Endothelial cell of umbilical vein (primary cell): ENCODE results near the gene WDR90. TPM values are rescaled to one million over a fixed set of nuclear protein-coding genes. Genes with fewer than 3 reads are reported as not detected.

Experiments
- BruUV-seq: library from RNA; stranded (reverse); fragments of 400-500 nt; replicated peaks from 2 replicates; lab custom pipeline; 2021; lab: Mats Ljungman, UMichigan
- CTCF ChIA-PET: fragments of 300-600, 350-600 bp; sonication (Branson Sonifier 250); formaldehyde crosslinking; loops from one replicate; lab custom pipeline; 2021; ENCODE audit warnings: antibody characterized with exemption, inconsistent platforms; lab: Charles Lee
- POLR2A ChIA-PET: fragments of 300-600, 350-600 bp; sonication (Branson Sonifier 250); formaldehyde crosslinking; loops from one replicate; lab custom pipeline; 2021; ENCODE audit warnings: antibody characterized with exemption, inconsistent platforms; lab: Charles Lee
- DNase-seq: peaks from one replicate; pipeline ENCODE4 v3.0.0-alpha.2; 2011; ENCODE audit warnings: low read depth, low spot score
- FAIRE-seq: peaks from 2 replicates; lab custom pipeline; 2011; peaks lifted over from hg19 to GRCh38; lab: Jason Lieb, UNC
- H2AFZ ChIP-seq: 2 replicates; pipeline ENCODE4 v1.6.0; 2012; ENCODE audit warnings: low read depth, low read length, control low read depth, inconsistent platforms
- H3K27ac ChIP-seq: 2 replicates; pipeline ENCODE4 v1.5.1; 2011; ENCODE audit warnings: low read depth, mild to moderate bottlenecking, control low read depth, low read length, moderate library complexity; ENCODE audit not compliant: insufficient read depth
- H3K27me3 ChIP-seq, 2 experiments: 2 replicates each; pipeline versions ENCODE4 v1.6.0 to v1.6.1; 2011; ENCODE audit warnings: low read length in 2 of 2, mixed read lengths in 1 of 2; ENCODE audit not compliant: control insufficient read depth in 2 of 2, insufficient read depth in 2 of 2
- H3K36me3 ChIP-seq, 2 experiments: 2 replicates in 1 of 2; 3 replicates in 1 of 2; pipeline ENCODE4 v1.5.1; 2011; ENCODE audit warnings: low read length in 2 of 2, mild to moderate bottlenecking in 1 of 2, moderate library complexity in 1 of 2; ENCODE audit not compliant: control insufficient read depth in 2 of 2, insufficient read depth in 2 of 2; ENCODE audit errors: extremely low read depth in 1 of 2
- H3K4me1 ChIP-seq: 3 replicates; pipeline ENCODE4 v1.5.1; 2011; ENCODE audit warnings: mild to moderate bottlenecking, low read length; ENCODE audit not compliant: control insufficient read depth, insufficient read depth; ENCODE audit errors: extremely low read depth
- H3K4me2 ChIP-seq: 2 replicates; pipeline ENCODE4 v1.6.1; 2011; ENCODE audit warnings: low read length, control low read depth, mixed read lengths; ENCODE audit not compliant: insufficient read depth
- H3K4me3 ChIP-seq, 3 experiments: fragments of 200-600 bp in 1 of 3; sonication (generic), shearing (Covaris generic) in 1 of 3; replicated peaks in 1 of 3; 2 replicates each; pipeline ENCODE4 v1.5.1; 2011 to 2016; ENCODE audit warnings: control low read depth in 3 of 3, low read length in 3 of 3, mild to moderate bottlenecking in 2 of 3, inconsistent platforms in 1 of 3, low read depth in 1 of 3, moderate library complexity in 1 of 3; ENCODE audit not compliant: insufficient read depth in 1 of 3
- H3K79me2 ChIP-seq: 2 replicates; pipeline ENCODE4 v1.6.0; 2012; ENCODE audit warnings: low read length, inconsistent platforms; ENCODE audit not compliant: control insufficient read depth, insufficient read depth
- H3K9ac ChIP-seq: replicated peaks from 2 replicates; pipeline ENCODE3; 2011; ENCODE audit warnings: low read length, control low read depth; ENCODE audit not compliant: insufficient read depth; ENCODE audit errors: extremely low read depth
- H3K9me1 ChIP-seq: replicated peaks from 3 replicates; pipeline ENCODE4 v1.6.0; 2011; ENCODE audit warnings: mild to moderate bottlenecking, low read length; ENCODE audit not compliant: control insufficient read depth, insufficient read depth; ENCODE audit errors: extremely low read depth
- H3K9me3 ChIP-seq: replicated peaks from 2 replicates; pipeline ENCODE4 v1.5.1; 2012; ENCODE audit warnings: low read length, inconsistent platforms; ENCODE audit not compliant: control insufficient read depth, insufficient read depth
- H4K20me1 ChIP-seq: replicated peaks from 2 replicates; pipeline ENCODE3; 2011; ENCODE audit warnings: mild to moderate bottlenecking, low read length; ENCODE audit not compliant: control insufficient read depth, insufficient read depth; ENCODE audit errors: extremely low read depth
- EZH2 ChIP-seq: IDR thresholded peaks from 2 replicates; pipeline ENCODE4 v1.6.1; 2012; ENCODE audit warnings: borderline replicate concordance, low read depth, mild to moderate bottlenecking, moderate library complexity, low read length, inconsistent platforms; ENCODE audit not compliant: severe bottlenecking
- FOS ChIP-seq: IDR thresholded peaks from 2 replicates; pipeline ENCODE4 v1.6.1; 2011; ENCODE audit warnings: mild to moderate bottlenecking, low read length, moderate library complexity, borderline replicate concordance; ENCODE audit not compliant: insufficient read depth
- dilution Hi-C: fragments of 300-500 bp; cut with MboI; formaldehyde crosslinking; loops from one replicate; pipeline ENCODE4 v1.15.0; 2019; ENCODE audit warnings: low sequenced_read_pairs; ENCODE audit not compliant: extremely low pct_ligation_motif_present
- intact Hi-C: fragments of 100-400 bp; cut with micrococcal nuclease; formaldehyde crosslinking; loops from one replicate; pipeline ENCODE4 v1.10.0; 2022
- polyA plus RNA-seq, 4 experiments: library from polyadenylated mRNA; depleted of rRNA in 3 of 4; stranded (reverse) in 3 of 4; unstranded in 1 of 4; fragments of >200 nt; gene quantifications; 2 replicates each; pipeline versions ENCODE4 v1.2.1 to v1.2.3, GENCODE V29; 2011 to 2012; ENCODE audit warnings: missing spikeins in 1 of 4
- total RNA-seq: library from RNA; stranded (reverse); gene quantifications from 2 replicates; pipeline ENCODE4 v1.2.3, GENCODE V29; 2021
- TF ChIP-seq, protein P1 (sequence below), 2 donors: IDR thresholded peaks; 1 replicate in 1 of 2; 2 replicates in 1 of 2; pipeline ENCODE4 v1.5.1; 2011; ENCODE audit warnings: low read length in 2 of 2, mild to moderate bottlenecking in 2 of 2, moderate library complexity in 2 of 2, control low read depth in 1 of 2, inconsistent platforms in 1 of 2, low read depth in 1 of 2; ENCODE audit not compliant: insufficient read depth in 1 of 2; ENCODE audit errors: extremely low read depth in 1 of 2

The WDR90 gene
- total and polyA plus RNA-seq, 2 donors (not counting 3 experiments of a cell fraction or from before 2014, with no cell fraction given): 22.2 to 51.8 TPM

DNA sequence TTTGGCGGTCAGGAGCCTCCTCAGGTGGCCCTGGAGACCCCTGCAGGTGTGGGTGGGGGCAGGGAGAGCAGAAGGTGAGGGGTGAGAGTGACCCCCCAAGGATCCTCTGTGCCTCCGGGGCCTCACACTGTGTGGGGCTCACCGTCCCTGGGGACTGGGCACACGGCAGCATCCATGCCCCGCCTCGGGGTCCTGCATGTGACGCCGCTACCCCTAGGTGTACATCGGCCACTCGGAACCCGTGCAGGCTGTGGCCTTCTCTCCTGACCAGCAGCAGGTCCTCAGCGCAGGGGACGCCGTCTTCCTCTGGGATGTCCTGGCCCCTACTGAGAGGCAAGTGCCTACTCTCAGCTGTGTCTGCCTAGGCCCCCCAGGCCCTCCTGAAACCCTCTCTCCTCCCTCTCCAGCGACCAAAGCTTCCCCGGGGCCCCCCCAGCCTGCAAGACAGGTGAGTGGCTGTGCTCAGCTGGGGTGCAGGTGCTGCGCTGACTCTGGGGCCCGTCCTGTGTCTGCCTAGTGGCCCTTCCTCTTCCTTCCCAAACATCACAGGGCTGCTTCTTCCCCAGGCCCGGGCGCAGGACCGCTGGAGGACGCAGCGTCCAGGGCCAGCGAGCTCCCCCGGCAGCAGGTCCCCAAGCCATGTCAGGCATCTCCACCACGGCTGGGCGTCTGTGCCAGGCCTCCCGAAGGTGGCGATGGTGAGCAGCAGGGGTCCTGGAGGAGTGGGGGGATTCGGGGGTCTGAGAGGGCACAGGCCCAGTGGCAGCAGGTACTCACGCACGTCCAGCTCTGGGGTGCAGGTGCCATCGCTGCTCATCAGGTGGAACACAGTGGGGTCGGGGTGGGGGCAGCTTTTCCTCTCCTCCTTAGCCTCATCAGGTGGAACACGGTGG is 9.8 kb downstream of the WDR90 start:
- no peaks in the 10 kb centered on the region for H3K4me1 ChIP-seq
- no peaks in the 10 kb centered on the region for H3K9me3 ChIP-seq
- H3K4me3 ChIP-seq: no peak overlapping the region
- FAIRE-seq (no peak), DNase-seq (no peak)
- TF ChIP-seq FOS (no peak), EZH2 (no peak)
- TF ChIP-seq, protein P1, sequence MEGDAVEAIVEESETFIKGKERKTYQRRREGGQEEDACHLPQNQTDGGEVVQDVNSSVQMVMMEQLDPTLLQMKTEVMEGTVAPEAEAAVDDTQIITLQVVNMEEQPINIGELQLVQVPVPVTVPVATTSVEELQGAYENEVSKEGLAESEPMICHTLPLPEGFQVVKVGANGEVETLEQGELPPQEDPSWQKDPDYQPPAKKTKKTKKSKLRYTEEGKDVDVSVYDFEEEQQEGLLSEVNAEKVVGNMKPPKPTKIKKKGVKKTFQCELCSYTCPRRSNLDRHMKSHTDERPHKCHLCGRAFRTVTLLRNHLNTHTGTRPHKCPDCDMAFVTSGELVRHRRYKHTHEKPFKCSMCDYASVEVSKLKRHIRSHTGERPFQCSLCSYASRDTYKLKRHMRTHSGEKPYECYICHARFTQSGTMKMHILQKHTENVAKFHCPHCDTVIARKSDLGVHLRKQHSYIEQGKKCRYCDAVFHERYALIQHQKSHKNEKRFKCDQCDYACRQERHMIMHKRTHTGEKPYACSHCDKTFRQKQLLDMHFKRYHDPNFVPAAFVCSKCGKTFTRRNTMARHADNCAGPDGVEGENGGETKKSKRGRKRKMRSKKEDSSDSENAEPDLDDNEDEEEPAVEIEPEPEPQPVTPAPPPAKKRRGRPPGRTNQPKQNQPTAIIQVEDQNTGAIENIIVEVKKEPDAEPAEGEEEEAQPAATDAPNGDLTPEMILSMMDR (IDR thresholded peaks at IDR 0.05; ENCODE audit: extremely low read depth in 1 of 2, insufficient read depth in 1 of 2, low read depth in 1 of 2, low read length in 2 of 2): peak; percentile 17 to 24
- dilution Hi-C loops (no loop called here), intact Hi-C loops (no loop called here)
- no peak overlapping the region for H3K9ac ChIP-seq
- no peaks in the 10 kb centered on the region for H3K27me3 ChIP-seq
- no peaks in the 10 kb centered on the region for H3K79me2 ChIP-seq
- H3K9me1 ChIP-seq: no peaks in the 10 kb centered on the region
- H2AFZ ChIP-seq: no peak overlapping the region
- H3K4me2 ChIP-seq: no peak overlapping the region
- no peak overlapping the region for H3K27ac ChIP-seq
- H4K20me1 ChIP-seq: no peaks in the 10 kb centered on the region
- peaks cover 0 to 3% of the 10 kb centered on the region in 2 experiments for H3K36me3 ChIP-seq
- no TSS peak for BruUV-seq
- CTCF ChIA-PET: interaction anchor here (0.6 to 1.9 kb wide), 6 partner anchors 8 to 80 kb away, joined by 3 to 10 read pairs (median 4); partner anchors contain the start of gene RHBDL1
- POLR2A ChIA-PET: no interaction called here
